Activated naive CD8-positive, alpha-beta T cell treated with anti-CD3 and anti-CD28 coated beads, Interleukin-2, amount 50 U/mL, for 24 hours (primary cell): ENCODE results near the gene CDH13.

Experiments used
- ATAC-seq: fragments of 150-1000 bp; cut with Tn5 transposase; one replicate; pipeline ENCODE4 v1.10.0; 2021
- DNase-seq: peaks from one replicate; pipeline ENCODE4 v3.0.0; 2021
- H3K27ac Mint-ChIP-seq: one replicate; pipeline ENCODE4 v1.8.0; 2021; ENCODE audit warnings: mild to moderate bottlenecking, mixed read lengths
- H3K27me3 Mint-ChIP-seq: one replicate; pipeline ENCODE4 v1.8.0; 2021; ENCODE audit warnings: mixed read lengths
- H3K36me3 Mint-ChIP-seq: one replicate; pipeline ENCODE4 v1.8.0; 2021; ENCODE audit warnings: low read depth, mixed read lengths
- H3K4me1 Mint-ChIP-seq: one replicate; pipeline ENCODE4 v1.8.0; 2021; ENCODE audit warnings: mixed read lengths
- H3K4me3 Mint-ChIP-seq: one replicate; pipeline ENCODE4 v1.8.0; 2021; ENCODE audit warnings: mild to moderate bottlenecking, moderate library complexity, mixed read lengths
- H3K9me3 Mint-ChIP-seq: one replicate; pipeline ENCODE4 v1.8.0; 2021; ENCODE audit warnings: mixed read lengths

The CDH13 gene

GRCh38 chr16:83306961-83307593 is 680.3 kb downstream of the CDH13 start:
- H3K9me3 Mint-ChIP-seq: no peaks in the 10 kb centered on the region
- no peaks in the 10 kb centered on the region for H3K27me3 Mint-ChIP-seq
- H3K36me3 Mint-ChIP-seq: no peaks in the 10 kb centered on the region
- no peaks in the 10 kb centered on the region for H3K4me1 Mint-ChIP-seq
- H3K27ac Mint-ChIP-seq: no peak overlapping the region
- DNase-seq (no peak), ATAC-seq (no peak)
- no peak overlapping the region for H3K4me3 Mint-ChIP-seq

- Mint-ChIP-seq H3K4me1 (no peaks in the 10 kb centered on the region), H3K9me3 (no peaks in the 10 kb centered on the region)
- ATAC-seq: no peak
Observed at GRCh38 chr16:83307594-83307992, 680.8 kb downstream of the CDH13 start.

GRCh38 chr16:83308414-83308813 is 681.6 kb downstream of the CDH13 start:
- H3K9me3 Mint-ChIP-seq: no peaks in the 10 kb centered on the region
- ATAC-seq (no peak), DNase-seq (no peak)
- H3K4me3 Mint-ChIP-seq: no peak overlapping the region
- no peaks in the 10 kb centered on the region for H3K36me3 Mint-ChIP-seq
- H3K27me3 Mint-ChIP-seq: no peaks in the 10 kb centered on the region
- no peaks in the 10 kb centered on the region for H3K4me1 Mint-ChIP-seq
- no peak overlapping the region for H3K27ac Mint-ChIP-seq

More at GRCh38 chr16:83307594-83307992, 680.8 kb downstream of the CDH13 start:
- no peak for DNase-seq
- Mint-ChIP-seq H3K4me3 (no peak overlapping the region), H3K36me3 (no peaks in the 10 kb centered on the region), H3K27me3 (no peaks in the 10 kb centered on the region), H3K27ac (no peak overlapping the region)

DNA sequence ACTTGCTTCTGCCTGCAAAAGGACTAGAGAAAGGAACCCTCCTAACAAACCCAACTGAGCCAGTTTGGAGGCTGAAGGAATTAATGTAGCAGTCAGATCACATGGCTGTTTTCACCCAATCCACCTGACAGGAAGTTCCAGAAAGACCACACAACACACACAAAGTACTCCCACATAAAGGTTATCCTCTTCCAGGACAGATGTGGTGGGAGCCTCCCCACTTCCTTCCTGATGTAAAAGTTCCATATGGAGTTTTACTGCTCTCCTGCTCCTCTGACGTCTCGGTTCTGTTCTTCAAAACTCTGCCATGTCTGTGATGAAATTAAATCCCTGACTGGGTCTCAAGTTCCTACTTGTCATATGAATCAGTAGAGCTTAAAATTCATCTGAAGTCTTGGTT is 684.0 kb downstream of the CDH13 start:
- Mint-ChIP-seq H3K4me1 (no peaks in the 10 kb centered on the region), H3K27ac (no peak overlapping the region), H3K4me3 (no peak overlapping the region), H3K9me3 (no peaks in the 10 kb centered on the region), H3K27me3 (no peaks in the 10 kb centered on the region), H3K36me3 (no peaks in the 10 kb centered on the region)
- ATAC-seq: no peak
- no peak for DNase-seq

- no peak for ATAC-seq
- H3K4me3 Mint-ChIP-seq: no peak overlapping the region
- no peaks in the 10 kb centered on the region for H3K9me3 Mint-ChIP-seq
- no peak overlapping the region for H3K27ac Mint-ChIP-seq
- no peaks in the 10 kb centered on the region for H3K4me1 Mint-ChIP-seq
- no peaks in the 10 kb centered on the region for H3K27me3 Mint-ChIP-seq
- no peak for DNase-seq
- H3K36me3 Mint-ChIP-seq: no peaks in the 10 kb centered on the region
Observed at GRCh38 chr16:83312015-83312717, 685.4 kb downstream of the CDH13 start.

GRCh38 chr16:83312718-83313245 is 686.0 kb downstream of the CDH13 start:
- H3K36me3 Mint-ChIP-seq: no peaks in the 10 kb centered on the region
- no peaks in the 10 kb centered on the region for H3K27me3 Mint-ChIP-seq
- ATAC-seq (no peak), DNase-seq (no peak)
- H3K4me1 Mint-ChIP-seq: no peaks in the 10 kb centered on the region
- no peak overlapping the region for H3K27ac Mint-ChIP-seq
- no peak overlapping the region for H3K4me3 Mint-ChIP-seq
- no peaks in the 10 kb centered on the region for H3K9me3 Mint-ChIP-seq

DNA sequence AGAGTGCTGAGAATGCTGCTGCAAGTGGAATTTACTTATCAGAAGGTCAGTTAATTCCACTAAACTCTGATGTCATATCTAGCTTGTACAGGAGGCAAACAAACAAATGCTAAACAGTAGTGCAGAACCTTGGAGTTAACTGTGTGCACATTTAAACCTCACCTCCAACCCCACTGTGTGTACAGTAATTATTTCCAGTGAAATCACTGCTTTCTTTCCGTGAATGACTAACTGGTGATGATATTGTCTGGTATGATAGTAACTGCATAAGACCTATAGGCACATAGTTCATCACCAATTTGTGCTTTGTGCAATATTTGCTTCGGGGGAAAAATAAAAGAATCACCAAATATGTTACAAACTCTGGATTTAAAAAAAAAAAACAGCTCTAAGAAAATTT is 688.5 kb downstream of the CDH13 start:
- DNase-seq (no peak), ATAC-seq (no peak)
- no peaks in the 10 kb centered on the region for H3K9me3 Mint-ChIP-seq
- no peak overlapping the region for H3K4me3 Mint-ChIP-seq
- H3K36me3 Mint-ChIP-seq: no peaks in the 10 kb centered on the region
- no peaks in the 10 kb centered on the region for H3K4me1 Mint-ChIP-seq
- no peaks in the 10 kb centered on the region for H3K27me3 Mint-ChIP-seq
- no peak overlapping the region for H3K27ac Mint-ChIP-seq

- H3K4me3 Mint-ChIP-seq: no peak overlapping the region
- ATAC-seq (no peak), DNase-seq (no peak)
- no peaks in the 10 kb centered on the region for H3K4me1 Mint-ChIP-seq
- no peaks in the 10 kb centered on the region for H3K27me3 Mint-ChIP-seq
- no peaks in the 10 kb centered on the region for H3K36me3 Mint-ChIP-seq
- H3K27ac Mint-ChIP-seq: no peak overlapping the region
- no peaks in the 10 kb centered on the region for H3K9me3 Mint-ChIP-seq
Observed at GRCh38 chr16:83316458-83316857, 689.7 kb downstream of the CDH13 start.

- Mint-ChIP-seq H3K27me3 (no peaks in the 10 kb centered on the region), H3K9me3 (no peaks in the 10 kb centered on the region), H3K4me1 (no peaks in the 10 kb centered on the region), H3K36me3 (no peaks in the 10 kb centered on the region), H3K27ac (no peak overlapping the region), H3K4me3 (no peak overlapping the region)
- no peak for ATAC-seq
- no peak for DNase-seq
Observed at GRCh38 chr16:83318390-83318789, 691.6 kb downstream of the CDH13 start.

- H3K27me3 Mint-ChIP-seq: peaks cover 3% of the 10 kb centered on the region
- no peaks in the 10 kb centered on the region for H3K4me1 Mint-ChIP-seq
- no peaks in the 10 kb centered on the region for H3K9me3 Mint-ChIP-seq
- no peak overlapping the region for H3K27ac Mint-ChIP-seq
- ATAC-seq (no peak), DNase-seq (no peak)
- H3K36me3 Mint-ChIP-seq: no peaks in the 10 kb centered on the region
- no peak overlapping the region for H3K4me3 Mint-ChIP-seq
Observed at GRCh38 chr16:83328936-83329335, 702.2 kb downstream of the CDH13 start.

- DNase-seq (no peak), ATAC-seq (no peak)
- Mint-ChIP-seq H3K27ac (no peak overlapping the region), H3K9me3 (no peaks in the 10 kb centered on the region), H3K4me3 (no peak overlapping the region), H3K27me3 (peaks cover 3% of the 10 kb centered on the region), H3K36me3 (no peaks in the 10 kb centered on the region), H3K4me1 (no peaks in the 10 kb centered on the region)
Observed at GRCh38 chr16:83329441-83329840, 702.7 kb downstream of the CDH13 start.

DNA sequence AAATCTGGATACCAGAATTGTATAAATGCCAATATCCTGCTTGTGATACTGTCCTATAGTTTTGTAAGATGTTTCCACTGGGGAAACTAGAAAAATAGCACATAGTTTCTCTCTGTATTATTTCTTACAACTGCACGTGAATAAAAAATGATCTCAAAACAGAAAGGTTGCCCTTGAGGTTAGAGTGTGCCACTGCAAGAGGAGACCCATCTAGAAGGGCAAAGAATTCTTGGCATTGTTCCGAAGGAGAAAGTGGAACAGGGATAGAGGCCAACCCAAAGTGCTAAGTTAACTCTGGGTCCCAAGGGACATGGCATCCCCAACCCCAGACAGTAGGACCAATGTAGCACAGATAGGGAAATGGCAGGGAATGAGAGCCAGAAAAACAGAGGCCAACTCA is 703.5 kb downstream of the CDH13 start:
- Mint-ChIP-seq H3K36me3 (no peaks in the 10 kb centered on the region), H3K4me3 (no peak overlapping the region), H3K27ac (no peak overlapping the region), H3K4me1 (no peaks in the 10 kb centered on the region), H3K27me3 (no peaks in the 10 kb centered on the region), H3K9me3 (no peaks in the 10 kb centered on the region)
- ATAC-seq (no peak), DNase-seq (no peak)

DNA sequence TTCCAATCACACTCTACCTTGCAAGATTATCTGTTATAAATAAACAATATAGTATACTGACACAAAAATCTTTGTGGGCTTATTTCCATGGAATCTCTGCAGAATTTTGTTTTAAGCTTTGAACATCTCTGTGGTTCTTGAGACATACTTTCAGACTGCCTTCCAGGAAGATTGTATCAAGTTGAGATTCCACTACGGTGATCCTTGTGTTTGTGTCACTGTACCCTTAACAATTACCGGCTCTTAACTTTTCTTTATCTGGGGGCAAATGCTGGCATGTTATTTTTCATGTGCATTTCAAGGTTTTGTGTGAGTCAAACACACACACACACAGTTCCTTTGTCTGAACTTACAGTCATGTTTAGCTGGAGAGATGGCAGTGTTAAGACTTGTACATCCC is 708.3 kb downstream of the CDH13 start:
- Mint-ChIP-seq H3K9me3 (no peaks in the 10 kb centered on the region), H3K27me3 (peaks cover 3% of the 10 kb centered on the region), H3K4me3 (no peak overlapping the region), H3K36me3 (no peaks in the 10 kb centered on the region), H3K4me1 (no peaks in the 10 kb centered on the region), H3K27ac (no peak overlapping the region)
- no peak for ATAC-seq
- DNase-seq: no peak

- no peak overlapping the region for H3K4me3 Mint-ChIP-seq
Observed at GRCh38 chr16:83336603-83337002, 709.8 kb downstream of the CDH13 start.

GRCh38 chr16:83338138-83338537 is 711.4 kb downstream of the CDH13 start:
- Mint-ChIP-seq H3K9me3 (no peaks in the 10 kb centered on the region), H3K36me3 (no peaks in the 10 kb centered on the region), H3K4me3 (no peak overlapping the region), H3K27me3 (peaks cover 5% of the 10 kb centered on the region), H3K4me1 (no peaks in the 10 kb centered on the region), H3K27ac (no peak overlapping the region)
- ATAC-seq (no peak), DNase-seq (no peak)

More at GRCh38 chr16:83336603-83337002, 709.8 kb downstream of the CDH13 start:
- H3K36me3 Mint-ChIP-seq: no peaks in the 10 kb centered on the region
- ATAC-seq (no peak), DNase-seq (no peak)
- H3K9me3 Mint-ChIP-seq: no peaks in the 10 kb centered on the region
- H3K27ac Mint-ChIP-seq: no peak overlapping the region
- peaks cover 3% of the 10 kb centered on the region for H3K27me3 Mint-ChIP-seq
- no peaks in the 10 kb centered on the region for H3K4me1 Mint-ChIP-seq
